Smooth muscle cell (in vitro differentiated cells): ENCODE results near the gene DAPK2. TPM values are rescaled to one million over a fixed set of nuclear protein-coding genes. Genes with fewer than 3 reads are reported as not detected.

Experiments used
- DNase-seq: peaks from one replicate; lab custom pipeline; 2025; ENCODE audit not compliant: unreplicated experiment; lab: John Stamatoyannopoulos, UW
- H2AFZ ChIP-seq: fragments of 200-600 bp; sonication (generic); 2 replicates; pipeline ENCODE4 v1.6.0; 2016; ENCODE audit warnings: antibody characterized with exemption, low read depth, mild to moderate bottlenecking
- H3F3A ChIP-seq: fragments of 200-600 bp; sonication (generic); 2 replicates; pipeline ENCODE4 v1.6.0; 2017; ENCODE audit warnings: antibody characterized with exemption, low read depth
- H3K27ac ChIP-seq: fragments of 200-600 bp; sonication (generic); 2 replicates; pipeline ENCODE4 v1.5.1; 2016; ENCODE audit warnings: low read depth, mild to moderate bottlenecking
- H3K27me3 ChIP-seq: fragments of 200-600 bp; sonication (generic); 2 replicates; pipeline ENCODE4 v1.6.1; 2016; ENCODE audit warnings: low read depth, mild to moderate bottlenecking
- H3K36me3 ChIP-seq: fragments of 200-600 bp; sonication (generic); 2 replicates; pipeline ENCODE4 v1.5.1; 2016; ENCODE audit warnings: low read depth
- H3K4me1 ChIP-seq: fragments of 200-600 bp; sonication (generic); 2 replicates; pipeline ENCODE4 v1.5.1; 2016; ENCODE audit warnings: low read depth
- H3K4me2 ChIP-seq: fragments of 200-600 bp; sonication (generic); 2 replicates; pipeline ENCODE4 v1.6.0; 2016; ENCODE audit warnings: mild to moderate bottlenecking
- H3K4me3 ChIP-seq: fragments of 200-600 bp; sonication (generic); 2 replicates; pipeline ENCODE4 v1.5.1; 2016; ENCODE audit warnings: mild to moderate bottlenecking
- H3K79me2 ChIP-seq: fragments of 200-600 bp; sonication (generic); 2 replicates; pipeline ENCODE4 v1.6.0; 2016; ENCODE audit warnings: low read depth, mild to moderate bottlenecking
- H3K9ac ChIP-seq: fragments of 200-600 bp; sonication (generic); 2 replicates; pipeline ENCODE4 v1.6.0; 2016; ENCODE audit warnings: low read depth
- H3K9me3 ChIP-seq: fragments of 200-600 bp; sonication (generic); replicated peaks from 2 replicates; pipeline ENCODE4 v1.5.1; 2016; ENCODE audit warnings: low read depth
- H4K20me1 ChIP-seq: fragments of 200-600 bp; sonication (generic); 2 replicates; pipeline ENCODE4 v1.6.0; 2016; ENCODE audit warnings: low read depth
- CTCF ChIP-seq: fragments of 200-600 bp; sonication (generic); IDR thresholded peaks from 2 replicates; pipeline ENCODE4 v1.5.1; 2017; ENCODE audit warnings: borderline replicate concordance, mild to moderate bottlenecking, antibody characterized with exemption; ENCODE audit not compliant: insufficient read depth, poor library complexity, severe bottlenecking
- WGBS: methylation state at CpG from one replicate; pipeline ENCODE4 v1.1.7; 2016; ENCODE audit warnings: low lambda C conversion rate; 5-methylcytosine and 5-hydroxymethylcytosine counted together
- microRNA counts: library from miRNA; unstranded; fragments of <30 nt; microRNA quantifications from one replicate; lab custom pipeline; 2016
- microRNA-seq: library from miRNA; unstranded; fragments of <30 nt; microRNA quantifications from one replicate; pipeline ENCODE4, GENCODE V29; 2016; ENCODE audit warnings: borderline number of aligned reads
- polyA plus RNA-seq: library from polyadenylated mRNA; unstranded; fragments of >200 nt; fragmentation: Nextera tagmentation; extraction: Ambion mirVana; gene quantifications from 2 replicates; pipeline ENCODE4 v1.2.1, GENCODE V29; 2016
- small RNA-seq: library from RNA; depleted of rRNA; stranded (forward); fragments of <200 nt; gene quantifications from one replicate; pipeline ENCODE3, GENCODE V24; 2014
- total RNA-seq: library from RNA; depleted of rRNA; stranded (reverse); fragments of >200 nt; gene quantifications from 2 replicates; pipeline ENCODE4 v1.2.3, GENCODE V29; 2014

The DAPK2 gene
- total and polyA plus RNA-seq, 2 experiments from 2014 or later = not detected

GRCh38 chr15:63858448-63858847 lies 187.8 kb downstream of the DAPK2 start:
- no peak overlapping the region for H3K9ac ChIP-seq
- no peak for TF ChIP-seq CTCF
- no peak overlapping the region for H2AFZ ChIP-seq
- WGBS = 98% methylated on average over 5 of the region's 5 CpGs
- peak overlapping the region; percentile 20 for H3K27ac ChIP-seq
- H3K27me3 ChIP-seq = no peaks in the 10 kb centered on the region
- H4K20me1 ChIP-seq = no peaks in the 10 kb centered on the region
- H3K79me2 ChIP-seq = no peaks in the 10 kb centered on the region
- H3K4me2 ChIP-seq = no peak overlapping the region
- no peaks in the 10 kb centered on the region for H3K4me1 ChIP-seq
- no peak overlapping the region for H3K4me3 ChIP-seq
- no peaks in the 10 kb centered on the region for H3K9me3 ChIP-seq
- no peak for DNase-seq
- H3K36me3 ChIP-seq = no peaks in the 10 kb centered on the region
- peaks cover 12% of the 10 kb centered on the region for H3F3A ChIP-seq

DNA sequence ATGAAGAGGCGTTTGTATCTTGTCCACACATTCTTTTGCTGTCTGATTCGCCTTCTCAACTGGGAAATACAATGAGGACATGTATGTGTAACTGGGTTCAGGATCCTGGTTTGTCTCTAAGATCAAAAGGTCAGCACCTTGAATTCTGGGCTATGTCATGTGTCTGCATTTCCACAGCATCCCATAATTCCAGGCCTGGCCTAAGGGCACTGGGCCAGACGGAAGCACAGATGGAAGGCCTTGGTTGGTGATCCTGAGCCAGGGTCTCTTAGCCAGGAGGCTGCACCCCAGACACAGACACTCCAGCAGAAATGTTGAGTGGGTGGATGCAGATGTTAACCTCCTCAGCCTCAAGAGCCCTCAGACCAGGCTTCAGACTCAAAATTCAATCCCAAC lies 188.8 kb downstream of the DAPK2 start:
- Histone ChIP-seq H3K4me2 (no peak overlapping the region), H4K20me1 (no peaks in the 10 kb centered on the region), H3K4me3 (no peak overlapping the region), H3K27me3 (no peaks in the 10 kb centered on the region), H3K9me3 (no peaks in the 10 kb centered on the region), H3K27ac (peak overlapping the region; percentile 66), H2AFZ (no peak overlapping the region), H3K36me3 (no peaks in the 10 kb centered on the region), H3K4me1 (no peaks in the 10 kb centered on the region), H3F3A (peaks cover 12% of the 10 kb centered on the region), H3K9ac (no peak overlapping the region), H3K79me2 (no peaks in the 10 kb centered on the region)
- 45% methylated on average over 3 of the region's 3 CpGs for WGBS
- TF ChIP-seq CTCF = no peak
- DNase-seq = no peak

MicroRNA genes within 50 kb of the gene (microRNA counts, 767-probe panel; counts per million panel counts)
- 183 counts per million for microRNA hsa-miR-422a (lab: Ali Mortazavi, UCI)

Small RNA genes lying within 50 kb of the gene (microRNA-seq; reads per million reads assigned to microRNA genes)
- not detected for gene MIR422A

Small RNA genes lying within 50 kb of the gene (small RNA-seq; reads per million reads assigned to genes)
- not detected for gene AC015914.2
- gene MIR422A = not detected

Other genes with a start within 250 kb of the DAPK2 start
- 87.3 and 89.0 TPM in 2 replicates for gene HERC1, start 212.5 kb downstream of the DAPK2 start, total RNA-seq
- 14.1 and 24.3 TPM in 2 replicates for gene HERC1, start 212.5 kb downstream of the DAPK2 start, polyA plus RNA-seq
- gene CIAO2A, start 47.4 kb upstream of the DAPK2 start, total RNA-seq = 123 and 130 TPM in 2 replicates
- 110 and 117 TPM in 2 replicates for gene CIAO2A, start 47.4 kb upstream of the DAPK2 start, polyA plus RNA-seq
- gene SNX1, start 49.5 kb upstream of the DAPK2 start, total RNA-seq = 33.8 and 36.0 TPM in 2 replicates
- gene SNX1, start 49.5 kb upstream of the DAPK2 start, polyA plus RNA-seq = 41.2 and 47.8 TPM in 2 replicates
- gene SNX22, start 105.2 kb upstream of the DAPK2 start, total RNA-seq = 0.67 TPM in 1 of 2 replicates, not detected in the other
- gene SNX22, start 105.2 kb upstream of the DAPK2 start, polyA plus RNA-seq = 1.8 and 1.9 TPM in 2 replicates
- gene PPIB, start 116.5 kb upstream of the DAPK2 start, total RNA-seq = 880 and 890 TPM in 2 replicates
- 1,549 and 1,897 TPM in 2 replicates for gene PPIB, start 116.5 kb upstream of the DAPK2 start, polyA plus RNA-seq